Tibial nerve (tissue), 3 donors: ENCODE data around the gene EML2.
A peak's percentile ranks its signal among the peaks of the same experiment; 100 is the strongest.

ENCODE experiments used
- CTCF ChIP-seq, 5 experiments: fragments of 200-600 bp in 3 of 5; fragments of 450-650 bp in 2 of 5; sonication (generic) in 3 of 5; IDR thresholded peaks; one replicate each; pipeline ENCODE4 v1.5.1; 2016 to 2019; ENCODE audit warnings: antibody characterized with exemption in 5 of 5, mild to moderate bottlenecking in 3 of 5, moderate library complexity in 2 of 5
- POLR2A ChIP-seq, 2 donors: fragments of 450-650 bp; IDR thresholded peaks; one replicate each; pipeline ENCODE4 v1.6.1; 2017; ENCODE audit warnings: antibody characterized with exemption in 2 of 2, mild to moderate bottlenecking in 2 of 2, moderate library complexity in 2 of 2

DNA sequence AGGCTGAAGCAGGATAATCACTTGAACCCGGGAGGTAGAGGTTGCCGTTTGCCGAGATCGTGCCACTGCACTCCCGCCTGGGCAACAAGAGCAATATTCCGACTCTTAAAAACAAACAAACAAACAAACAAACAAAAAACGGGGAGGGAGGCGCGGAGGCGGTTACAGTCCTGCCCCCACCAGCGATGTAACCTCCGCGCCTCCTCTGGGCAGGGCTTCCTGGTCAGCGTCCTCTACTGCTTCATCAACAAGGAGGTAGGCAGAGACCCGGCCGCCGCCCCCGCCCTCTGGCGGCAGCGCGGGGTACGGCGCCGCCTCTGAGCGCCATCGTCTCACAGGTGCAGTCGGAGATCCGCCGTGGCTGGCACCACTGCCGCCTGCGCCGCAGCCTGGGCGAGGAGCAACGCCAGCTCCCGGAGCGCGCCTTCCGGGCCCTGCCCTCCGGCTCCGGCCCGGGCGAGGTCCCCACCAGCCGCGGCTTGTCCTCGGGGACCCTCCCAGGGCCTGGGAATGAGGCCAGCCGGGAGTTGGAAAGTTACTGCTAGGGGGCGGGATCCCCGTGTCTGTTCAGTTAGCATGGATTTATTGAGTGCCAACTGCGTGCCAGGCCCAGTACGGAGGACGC, 42.3 kb upstream of the EML2 start:
- TF ChIP-seq CTCF (IDR thresholded peaks at IDR 0.05) (peak; percentile 95 to 97 (median 96)), POLR2A (IDR thresholded peaks at IDR 0.05) (peak in 1 of 2 donors; percentile 21)
